Tibial nerve (tissue), 4 donors: ENCODE data around the gene PLEK. TPM values are rescaled to one million over a fixed set of nuclear protein-coding genes. Genes with fewer than 3 reads are reported as not detected.
"Not testable (repeated sequence)": the region's sequence is repeated elsewhere in the genome, so short reads cannot be mapped to it uniquely, and the experiment has no call there.

Source experiments
- DNase-seq, 2 donors: peaks; one replicate each; pipeline ENCODE4 v3.0.0-alpha.2; 2019; ENCODE audit warnings: low spot score in 2 of 2
- H3K27ac ChIP-seq, 4 donors: fragments of 200-600 bp; sonication (generic) in 3 of 4; one replicate each; pipeline ENCODE4 v1.5.1; 2017 to 2019; ENCODE audit warnings: mild to moderate bottlenecking in 1 of 4
- H3K27me3 ChIP-seq, 2 donors: fragments of 200-600 bp; sonication (generic) in 1 of 2; one replicate each; pipeline versions ENCODE4 v1.5.1 to v1.6.0; 2017 to 2019
- H3K36me3 ChIP-seq, 3 donors: fragments of 200-600 bp; sonication (generic); one replicate each; pipeline ENCODE4 v1.5.1; 2018 to 2019
- H3K4me1 ChIP-seq, 4 donors: fragments of 200-600 bp; sonication (generic) in 3 of 4; one replicate each; pipeline ENCODE4 v1.5.1; 2017 to 2019
- H3K4me3 ChIP-seq, 4 donors: fragments of 200-600 bp; sonication (generic) in 3 of 4; one replicate each; pipeline ENCODE4 v1.5.1; 2017 to 2019; ENCODE audit warnings: mild to moderate bottlenecking in 1 of 4, moderate library complexity in 1 of 4
- H3K9me3 ChIP-seq, 4 donors: fragments of 200-600 bp; sonication (generic) in 3 of 4; one replicate each; pipeline ENCODE4 v1.5.1; 2017 to 2019
- EP300 ChIP-seq, 2 donors: sonication (generic); formaldehyde crosslinking; IDR thresholded peaks; one replicate each; pipeline ENCODE4 v1.6.1; 2017; ENCODE audit warnings: antibody characterized with exemption in 2 of 2, mild to moderate bottlenecking in 1 of 2
- POLR2A ChIP-seq, 2 donors: fragments of 450-650 bp; IDR thresholded peaks; one replicate each; pipeline ENCODE4 v1.6.1; 2017; ENCODE audit warnings: antibody characterized with exemption in 2 of 2, mild to moderate bottlenecking in 2 of 2, moderate library complexity in 2 of 2
- WGBS, 2 donors: methylation state at CpG; one replicate each; pipeline ENCODE4 v1.1.5; 2018; 5-methylcytosine and 5-hydroxymethylcytosine counted together
- total RNA-seq, 4 donors: library from RNA; depleted of rRNA; stranded (reverse); fragments of >200 nt; gene quantifications; one replicate each; pipeline ENCODE4 v1.1.0, GENCODE V29; 2016
- TF ChIP-seq, protein P1 (sequence below), 5 experiments: fragments of 200-600 bp in 3 of 5; fragments of 450-650 bp in 2 of 5; sonication (generic) in 3 of 5; IDR thresholded peaks; one replicate each; pipeline ENCODE4 v1.5.1; 2016 to 2019; ENCODE audit warnings: antibody characterized with exemption in 5 of 5, mild to moderate bottlenecking in 3 of 5, moderate library complexity in 2 of 5

Gene PLEK
- total RNA-seq, 4 donors from 2014 or later = 7.8 to 9.8 (median 9.1) TPM

DNA sequence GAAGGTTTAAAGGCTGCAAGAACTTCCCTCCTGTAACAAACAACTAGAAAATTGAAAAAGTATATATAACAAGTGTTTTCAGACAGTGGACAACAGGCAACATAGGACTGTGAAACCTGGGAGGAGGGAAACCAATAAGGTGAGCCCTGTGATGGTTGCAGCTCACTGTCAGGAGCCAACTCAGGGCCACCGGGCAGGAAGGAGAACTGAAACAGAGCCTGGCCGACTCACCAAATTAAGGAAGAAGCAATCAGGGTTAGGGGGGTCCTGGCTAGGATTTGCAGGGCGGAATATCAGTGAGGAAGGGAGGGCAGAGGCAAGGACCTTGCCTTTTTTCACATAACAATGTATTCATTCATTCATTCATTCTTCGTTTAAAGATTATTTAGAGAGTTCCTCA, 23.5 kb upstream of the PLEK start:
- no peaks in the 10 kb centered on the region for H3K4me1 ChIP-seq
- TF ChIP-seq, protein P1, sequence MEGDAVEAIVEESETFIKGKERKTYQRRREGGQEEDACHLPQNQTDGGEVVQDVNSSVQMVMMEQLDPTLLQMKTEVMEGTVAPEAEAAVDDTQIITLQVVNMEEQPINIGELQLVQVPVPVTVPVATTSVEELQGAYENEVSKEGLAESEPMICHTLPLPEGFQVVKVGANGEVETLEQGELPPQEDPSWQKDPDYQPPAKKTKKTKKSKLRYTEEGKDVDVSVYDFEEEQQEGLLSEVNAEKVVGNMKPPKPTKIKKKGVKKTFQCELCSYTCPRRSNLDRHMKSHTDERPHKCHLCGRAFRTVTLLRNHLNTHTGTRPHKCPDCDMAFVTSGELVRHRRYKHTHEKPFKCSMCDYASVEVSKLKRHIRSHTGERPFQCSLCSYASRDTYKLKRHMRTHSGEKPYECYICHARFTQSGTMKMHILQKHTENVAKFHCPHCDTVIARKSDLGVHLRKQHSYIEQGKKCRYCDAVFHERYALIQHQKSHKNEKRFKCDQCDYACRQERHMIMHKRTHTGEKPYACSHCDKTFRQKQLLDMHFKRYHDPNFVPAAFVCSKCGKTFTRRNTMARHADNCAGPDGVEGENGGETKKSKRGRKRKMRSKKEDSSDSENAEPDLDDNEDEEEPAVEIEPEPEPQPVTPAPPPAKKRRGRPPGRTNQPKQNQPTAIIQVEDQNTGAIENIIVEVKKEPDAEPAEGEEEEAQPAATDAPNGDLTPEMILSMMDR (IDR thresholded peaks at IDR 0.05) = no peak
- TF ChIP-seq POLR2A (IDR thresholded peaks at IDR 0.05) (no peak), EP300 (IDR thresholded peaks at IDR 0.05) (no peak)
- DNase-seq = no peak
- no peak overlapping the region for H3K27ac ChIP-seq
- 63 to 85% methylated on average over 4 of the region's 4 CpGs for WGBS, 2 donors
- H3K9me3 ChIP-seq = no peaks in the 10 kb centered on the region
- H3K4me3 ChIP-seq = no peak overlapping the region
- peaks cover 0 to 8% of the 10 kb centered on the region in 2 donors for H3K27me3 ChIP-seq
- H3K36me3 ChIP-seq = no peaks in the 10 kb centered on the region

DNA sequence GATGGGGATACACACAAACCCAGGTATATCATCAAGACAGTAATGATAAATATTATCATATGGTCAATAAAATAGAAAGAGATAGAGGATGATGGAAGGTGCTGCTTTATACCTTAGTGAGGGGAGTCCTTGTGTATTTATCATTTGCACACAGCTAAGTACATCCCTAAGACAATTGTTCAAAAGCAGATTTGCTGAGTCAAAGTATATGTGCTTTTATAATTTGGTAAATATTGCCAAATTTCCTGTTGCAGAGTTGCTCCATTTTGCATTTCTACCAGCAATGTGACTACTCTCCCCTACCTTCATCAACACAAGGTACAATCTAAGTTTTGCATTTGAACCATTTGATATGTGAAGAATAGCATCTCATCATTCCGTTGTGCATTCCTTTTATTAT, 22.6 kb upstream of the PLEK start:
- H3K4me1 ChIP-seq = no peaks in the 10 kb centered on the region
- no peaks in the 10 kb centered on the region for H3K9me3 ChIP-seq
- no peaks in the 10 kb centered on the region for H3K36me3 ChIP-seq
- DNase-seq = no peak
- WGBS, 2 donors = 74 to 89% methylated on average over 1 of the region's 1 CpG
- peaks cover 0 to 8% of the 10 kb centered on the region in 2 donors for H3K27me3 ChIP-seq
- no peak overlapping the region for H3K4me3 ChIP-seq
- no peak overlapping the region for H3K27ac ChIP-seq
- TF ChIP-seq, protein P1 (IDR thresholded peaks at IDR 0.05) = no peak
- TF ChIP-seq POLR2A (IDR thresholded peaks at IDR 0.05) = no peak
- no peak for TF ChIP-seq EP300 (IDR thresholded peaks at IDR 0.05)

DNA sequence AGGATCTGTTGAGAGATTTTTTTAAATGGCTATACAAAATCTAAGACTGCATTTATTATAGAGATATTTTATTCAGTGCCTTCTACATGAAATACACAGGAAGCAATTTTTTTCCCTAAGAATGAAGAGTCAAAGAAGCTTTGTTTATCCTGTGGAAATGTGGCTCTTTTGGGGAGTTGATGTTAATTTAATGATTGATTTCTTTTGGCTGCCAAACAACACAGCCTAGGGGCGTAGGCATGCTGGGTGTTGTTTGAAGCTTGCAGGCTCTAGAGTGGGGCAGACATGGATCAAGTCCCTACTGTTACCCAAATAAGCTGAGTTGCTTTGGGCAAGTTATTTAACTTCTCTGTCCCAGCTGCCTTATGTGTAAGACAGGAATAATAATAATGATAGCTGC, 21.1 kb upstream of the PLEK start:
- Histone ChIP-seq H3K27ac (no peak overlapping the region), H3K36me3 (no peaks in the 10 kb centered on the region), H3K27me3 (peaks cover 0 to 8% of the 10 kb centered on the region in 2 donors), H3K4me3 (no peak overlapping the region), H3K9me3 (no peaks in the 10 kb centered on the region), H3K4me1 (no peaks in the 10 kb centered on the region)
- 31 to 40% methylated on average over 1 of the region's 1 CpG for WGBS, 2 donors
- no peak for DNase-seq
- TF ChIP-seq, protein P1 (IDR thresholded peaks at IDR 0.05) = no peak
- TF ChIP-seq POLR2A (IDR thresholded peaks at IDR 0.05) = no peak
- TF ChIP-seq EP300 (IDR thresholded peaks at IDR 0.05) = no peak

DNA sequence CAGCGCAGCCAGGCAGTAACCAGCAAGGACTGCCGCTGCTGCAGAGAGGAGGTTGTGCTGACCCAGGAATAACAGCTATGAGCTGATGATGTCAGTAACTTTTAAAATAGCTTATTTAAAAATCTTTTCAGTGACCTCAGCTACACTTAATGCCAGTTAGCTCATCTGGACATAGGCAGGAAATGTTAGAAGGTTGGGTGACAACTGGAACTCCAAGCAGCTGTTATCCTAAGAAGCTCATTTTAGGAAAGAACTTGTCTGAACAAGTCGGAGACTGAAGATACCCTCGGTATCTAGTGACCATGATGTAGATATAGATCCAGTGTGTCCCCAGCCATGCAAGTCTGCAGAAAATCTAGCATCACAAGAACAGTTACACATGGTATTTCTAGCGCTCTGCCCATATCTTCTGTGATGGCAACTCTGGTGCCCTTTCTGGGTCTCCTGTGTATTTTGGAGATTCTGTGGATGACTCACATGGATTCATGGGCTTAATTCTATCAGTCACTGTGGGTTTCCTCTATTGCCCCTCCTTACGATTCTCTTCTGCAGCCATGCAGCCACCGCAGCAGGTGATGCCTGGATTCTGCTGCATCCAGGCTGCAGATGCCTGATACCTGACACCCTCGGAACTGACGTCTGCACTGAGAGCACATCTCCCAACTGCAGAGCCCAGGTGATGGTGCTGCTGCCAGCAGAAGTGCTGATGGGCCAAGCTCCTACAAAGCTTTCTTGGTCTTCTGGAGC, 19.8 kb upstream of the PLEK start:
- Histone ChIP-seq H3K27me3 (peaks cover 0 to 3% of the 10 kb centered on the region in 2 donors), H3K4me3 (no peak overlapping the region), H3K36me3 (no peaks in the 10 kb centered on the region), H3K9me3 (no peaks in the 10 kb centered on the region), H3K27ac (no peak overlapping the region), H3K4me1 (no peaks in the 10 kb centered on the region)
- 84 to 85% methylated on average over 9 of the region's 9 CpGs for WGBS, 2 donors
- TF ChIP-seq POLR2A (IDR thresholded peaks at IDR 0.05) = no peak
- TF ChIP-seq, protein P1 (IDR thresholded peaks at IDR 0.05) = no peak
- DNase-seq = no peak

DNA sequence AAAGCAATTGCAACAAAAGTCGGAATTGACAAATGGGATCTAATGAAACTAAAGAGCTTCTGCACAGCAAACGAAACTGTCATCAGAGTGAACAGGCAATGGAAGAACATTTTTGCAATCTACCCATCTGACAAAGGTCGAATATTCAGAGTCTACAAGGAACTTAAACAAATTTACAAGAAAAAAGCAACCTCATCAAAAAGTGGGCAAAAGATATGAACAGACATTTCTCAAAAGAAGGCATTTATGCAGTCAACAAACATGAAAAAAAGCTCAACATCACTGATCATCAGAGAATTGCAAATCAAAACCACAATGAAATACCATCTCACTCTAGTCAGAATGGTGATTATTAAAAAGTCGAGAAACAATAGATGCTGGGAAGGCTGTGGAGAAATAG, 16.0 kb upstream of the PLEK start:
- H3K9me3 ChIP-seq, H3K27ac ChIP-seq, DNase-seq, H3K27me3 ChIP-seq, H3K36me3 ChIP-seq, H3K4me3 ChIP-seq, H3K4me1 ChIP-seq: not testable (repeated sequence)
- 93 to 95% methylated on average over 4 of the region's 4 CpGs for WGBS, 2 donors
